Esophagus squamous epithelium (tissue), 4 donors: ENCODE data around the gene LTBP1.

Experiments
- CTCF ChIP-seq, 6 experiments: fragments of 450-650 bp in 4 of 6; fragments of 200-600 bp in 2 of 6; sonication (generic) in 2 of 6; IDR thresholded peaks; one replicate each; pipeline ENCODE4 v1.5.1; 2016 to 2019; ENCODE audit warnings: antibody characterized with exemption in 6 of 6, mild to moderate bottlenecking in 4 of 6, moderate library complexity in 4 of 6
- POLR2A ChIP-seq, 4 donors: fragments of 450-650 bp; IDR thresholded peaks; one replicate each; pipeline ENCODE4 v1.6.1; 2017; ENCODE audit warnings: antibody characterized with exemption in 4 of 4, mild to moderate bottlenecking in 4 of 4, moderate library complexity in 3 of 4

GRCh38 chr2:33131749-33132148, 185.0 kb downstream of the LTBP1 start:
- TF ChIP-seq POLR2A (IDR thresholded peaks at IDR 0.05) (no peak), CTCF (IDR thresholded peaks at IDR 0.05) (no peak)
